Loucy (cell line): ENCODE results near the gene CAMK2D.

Source experiments
- H2AFZ ChIP-seq: fragments of 200-600 bp; sonication (generic); 2 replicates; pipeline ENCODE4 v1.6.0; 2016; ENCODE audit warnings: antibody characterized with exemption, mild to moderate bottlenecking, low read length, moderate library complexity
- H3F3A ChIP-seq: fragments of 200-600 bp; 2 replicates; pipeline ENCODE4 v1.6.0; 2016; ENCODE audit warnings: antibody characterized with exemption, low read depth, mild to moderate bottlenecking
- H3K27me3 ChIP-seq: fragments of 200-600 bp; sonication (generic); 2 replicates; pipeline ENCODE4 v1.6.1; 2014; ENCODE audit warnings: low read length, mild to moderate bottlenecking; ENCODE audit not compliant: insufficient read depth, poor library complexity, severe bottlenecking
- H3K36me3 ChIP-seq: fragments of 200-600 bp; sonication (generic); 2 replicates; pipeline ENCODE4 v1.6.1; 2016; ENCODE audit warnings: low read length; ENCODE audit not compliant: insufficient read depth
- H3K4me1 ChIP-seq: fragments of 200-600 bp; sonication (generic); 2 replicates; pipeline ENCODE4 v1.5.1; 2014; ENCODE audit warnings: low read length, mild to moderate bottlenecking; ENCODE audit not compliant: insufficient read depth, poor library complexity, severe bottlenecking
- H3K4me2 ChIP-seq: fragments of 200-600 bp; sonication (generic); 2 replicates; pipeline ENCODE4 v1.6.0; 2014; ENCODE audit warnings: antibody characterized with exemption, low read length, low read depth, mild to moderate bottlenecking; ENCODE audit not compliant: poor library complexity, severe bottlenecking
- H3K4me3 ChIP-seq: fragments of 200-600 bp; sonication (generic); 2 replicates; pipeline ENCODE4 v1.5.1; 2014; ENCODE audit warnings: low read length, mild to moderate bottlenecking, mixed read lengths; ENCODE audit not compliant: poor library complexity, severe bottlenecking
- H3K79me2 ChIP-seq: fragments of 200-600 bp; sonication (generic); 2 replicates; pipeline ENCODE4 v1.6.1; 2014; ENCODE audit warnings: low read length; ENCODE audit not compliant: insufficient read depth
- H3K9ac ChIP-seq: fragments of 200-600 bp; sonication (generic); 2 replicates; pipeline ENCODE4 v1.6.0; 2014; ENCODE audit warnings: mild to moderate bottlenecking, low read depth, low read length, moderate library complexity; ENCODE audit not compliant: poor library complexity, severe bottlenecking
- H3K9me2 ChIP-seq: fragments of 200-600 bp; sonication (generic); replicated peaks from 2 replicates; pipeline ENCODE4 v1.6.1; 2016; ENCODE audit warnings: low read depth, low read length, mixed read lengths
- H3K9me3 ChIP-seq: fragments of 200-600 bp; sonication (generic); 2 replicates; pipeline ENCODE4 v1.6.1; 2014; ENCODE audit warnings: mild to moderate bottlenecking, antibody characterized with exemption, low read length, low read depth; ENCODE audit not compliant: insufficient read depth
- H4K20me1 ChIP-seq: fragments of 200-600 bp; sonication (generic); 2 replicates; pipeline ENCODE4 v1.6.0; 2014; ENCODE audit warnings: antibody characterized with exemption, low read length, mild to moderate bottlenecking; ENCODE audit not compliant: insufficient read depth, poor library complexity, severe bottlenecking
- EZH2phosphoT487 ChIP-seq: fragments of 200-600 bp; IDR thresholded peaks from 2 replicates; pipeline ENCODE4 v1.6.1; 2018; ENCODE audit warnings: antibody characterized with exemption, mild to moderate bottlenecking, moderate library complexity, borderline replicate concordance
- TF ChIP-seq, protein P1 (sequence below): fragments of 200-600 bp; sonication (generic); conservative IDR thresholded peaks from 2 replicates; pipeline ENCODE4 v1.5.1; 2014; ENCODE audit warnings: mild to moderate bottlenecking, antibody characterized with exemption, low read length

Gene CAMK2D

DNA sequence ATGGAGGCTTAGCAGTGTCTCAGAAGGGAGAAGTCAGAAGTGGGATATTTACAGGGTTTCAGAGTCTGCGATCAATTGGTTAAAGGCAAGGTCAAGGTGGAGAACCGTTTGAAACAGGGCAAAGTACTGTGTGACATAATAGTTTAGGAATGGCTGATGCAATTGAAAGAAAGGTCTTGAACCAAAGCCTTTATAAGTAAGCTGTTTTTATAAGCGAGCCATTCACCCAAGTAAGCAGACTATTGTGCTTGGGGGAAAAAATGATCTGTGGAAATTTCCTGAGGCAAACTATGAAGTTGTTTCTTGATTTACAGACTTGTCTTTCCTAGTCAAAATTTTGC is 327.3 kb downstream of the CAMK2D start:
- H3K4me3 ChIP-seq, result no peak overlapping the region
- H2AFZ ChIP-seq, result no peak overlapping the region
- TF ChIP-seq EZH2phosphoT487, result no peak
- TF ChIP-seq, protein P1, sequence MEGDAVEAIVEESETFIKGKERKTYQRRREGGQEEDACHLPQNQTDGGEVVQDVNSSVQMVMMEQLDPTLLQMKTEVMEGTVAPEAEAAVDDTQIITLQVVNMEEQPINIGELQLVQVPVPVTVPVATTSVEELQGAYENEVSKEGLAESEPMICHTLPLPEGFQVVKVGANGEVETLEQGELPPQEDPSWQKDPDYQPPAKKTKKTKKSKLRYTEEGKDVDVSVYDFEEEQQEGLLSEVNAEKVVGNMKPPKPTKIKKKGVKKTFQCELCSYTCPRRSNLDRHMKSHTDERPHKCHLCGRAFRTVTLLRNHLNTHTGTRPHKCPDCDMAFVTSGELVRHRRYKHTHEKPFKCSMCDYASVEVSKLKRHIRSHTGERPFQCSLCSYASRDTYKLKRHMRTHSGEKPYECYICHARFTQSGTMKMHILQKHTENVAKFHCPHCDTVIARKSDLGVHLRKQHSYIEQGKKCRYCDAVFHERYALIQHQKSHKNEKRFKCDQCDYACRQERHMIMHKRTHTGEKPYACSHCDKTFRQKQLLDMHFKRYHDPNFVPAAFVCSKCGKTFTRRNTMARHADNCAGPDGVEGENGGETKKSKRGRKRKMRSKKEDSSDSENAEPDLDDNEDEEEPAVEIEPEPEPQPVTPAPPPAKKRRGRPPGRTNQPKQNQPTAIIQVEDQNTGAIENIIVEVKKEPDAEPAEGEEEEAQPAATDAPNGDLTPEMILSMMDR, result no peak
- H4K20me1 ChIP-seq, result no peaks in the 10 kb centered on the region
- H3K36me3 ChIP-seq, result no peaks in the 10 kb centered on the region
- peaks cover 14% of the 10 kb centered on the region for H3K4me1 ChIP-seq
- no peak overlapping the region for H3K4me2 ChIP-seq
- H3K9me3 ChIP-seq, result no peaks in the 10 kb centered on the region
- H3K9ac ChIP-seq, result no peak overlapping the region
- H3K27me3 ChIP-seq, result no peaks in the 10 kb centered on the region
- H3F3A ChIP-seq, result no peaks in the 10 kb centered on the region
- no peaks in the 10 kb centered on the region for H3K9me2 ChIP-seq
- H3K79me2 ChIP-seq, result no peaks in the 10 kb centered on the region

DNA sequence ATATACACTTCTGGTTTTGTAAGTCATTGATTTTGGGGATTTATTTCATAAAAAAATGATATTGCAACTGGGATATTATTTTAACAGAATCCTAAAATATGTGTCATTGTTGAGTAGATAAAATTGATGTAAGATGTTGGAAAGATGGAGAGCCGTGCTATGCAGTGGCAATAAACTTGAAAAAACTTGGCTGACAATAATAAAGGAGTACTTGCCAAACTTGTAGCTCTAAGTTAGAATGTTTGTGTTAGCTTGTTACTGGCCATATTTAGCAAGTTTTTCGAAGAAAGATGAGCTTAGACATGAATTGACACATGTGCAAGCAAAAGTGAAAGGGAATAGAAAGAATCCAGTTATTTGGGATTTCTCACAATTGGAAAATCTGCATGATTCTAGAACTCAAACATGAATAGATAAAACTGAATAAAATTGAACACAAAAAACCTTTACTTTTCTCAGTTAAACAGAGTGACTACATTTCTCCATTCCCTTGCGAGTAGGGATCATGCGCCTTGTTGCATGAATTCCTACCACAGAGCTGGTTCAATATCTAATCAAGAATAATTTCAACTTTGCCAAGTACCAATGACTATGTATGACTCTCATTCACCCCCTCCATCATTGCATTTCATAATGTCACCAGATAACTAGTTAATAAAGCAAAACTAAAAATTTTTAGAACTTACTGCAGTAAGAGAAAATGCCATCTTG is 327.8 kb downstream of the CAMK2D start:
- no peak for TF ChIP-seq EZH2phosphoT487
- TF ChIP-seq, protein P1, result no peak
- no peaks in the 10 kb centered on the region for H4K20me1 ChIP-seq
- H3K9me2 ChIP-seq, result no peaks in the 10 kb centered on the region
- peaks cover 14% of the 10 kb centered on the region for H3K4me1 ChIP-seq
- no peaks in the 10 kb centered on the region for H3K27me3 ChIP-seq
- H3K79me2 ChIP-seq, result no peaks in the 10 kb centered on the region
- no peak overlapping the region for H3K9ac ChIP-seq
- no peaks in the 10 kb centered on the region for H3K9me3 ChIP-seq
- H2AFZ ChIP-seq, result no peak overlapping the region
- H3K4me3 ChIP-seq, result no peak overlapping the region
- no peaks in the 10 kb centered on the region for H3F3A ChIP-seq
- no peak overlapping the region for H3K4me2 ChIP-seq
- H3K36me3 ChIP-seq, result no peaks in the 10 kb centered on the region

DNA sequence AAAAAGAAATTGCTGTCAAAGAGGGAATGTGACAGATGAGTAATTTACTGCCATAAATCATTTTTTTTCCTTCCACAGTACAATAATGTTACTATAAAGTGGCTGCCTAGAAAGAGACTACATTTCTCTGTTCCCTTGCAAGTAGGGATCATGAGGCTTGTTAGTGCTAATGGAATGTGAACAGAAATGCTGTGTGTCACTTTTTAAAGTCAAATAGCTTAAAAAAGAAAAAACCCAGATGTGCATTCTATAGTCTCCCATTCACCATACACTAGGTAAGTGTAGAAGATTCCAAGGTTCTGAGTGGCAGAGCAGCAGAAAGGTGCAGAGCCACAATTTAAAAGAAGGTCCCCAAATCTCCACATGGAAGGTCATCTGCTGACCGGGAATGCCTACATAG is 328.4 kb downstream of the CAMK2D start:
- Histone ChIP-seq H3K9ac (no peak overlapping the region), H3K4me1 (peaks cover 14% of the 10 kb centered on the region), H2AFZ (no peak overlapping the region), H3K9me2 (no peaks in the 10 kb centered on the region), H3K4me3 (no peak overlapping the region), H3K36me3 (no peaks in the 10 kb centered on the region), H3K4me2 (no peak overlapping the region), H3F3A (no peaks in the 10 kb centered on the region), H3K27me3 (no peaks in the 10 kb centered on the region), H3K79me2 (no peaks in the 10 kb centered on the region), H4K20me1 (no peaks in the 10 kb centered on the region), H3K9me3 (no peaks in the 10 kb centered on the region)
- TF ChIP-seq, protein P1, result no peak
- no peak for TF ChIP-seq EZH2phosphoT487
